Keratinocyte (primary cell): ENCODE data around the gene URM1. TPM values are rescaled to one million over a fixed set of nuclear protein-coding genes. Genes with fewer than 3 reads are reported as not detected.

Experiments
- DNase-seq: peaks from one replicate; pipeline ENCODE4 v3.0.0-alpha.2; 2011; ENCODE audit warnings: low read depth, missing footprints, low spot score
- FAIRE-seq: peaks from 2 replicates; lab custom pipeline; 2011; peaks lifted over from hg19 to GRCh38; lab: Jason Lieb, UNC
- H2AFZ ChIP-seq: 2 replicates; pipeline ENCODE4 v1.6.0; 2012; ENCODE audit warnings: low read length, control low read depth, inconsistent platforms; ENCODE audit not compliant: control insufficient read depth
- H3K27ac ChIP-seq: 2 replicates; pipeline ENCODE4 v1.5.1; 2011; ENCODE audit warnings: low read length; ENCODE audit not compliant: control insufficient read depth, insufficient read depth
- H3K27me3 ChIP-seq: 3 replicates; pipeline ENCODE4 v1.6.0; 2011; ENCODE audit warnings: low read length; ENCODE audit not compliant: control insufficient read depth, insufficient read depth; ENCODE audit errors: extremely low read depth
- H3K36me3 ChIP-seq, 2 experiments: 2 replicates in 1 of 2; 3 replicates in 1 of 2; pipeline ENCODE4 v1.5.1; 2011; ENCODE audit warnings: low read length in 2 of 2, mild to moderate bottlenecking in 1 of 2; ENCODE audit not compliant: control insufficient read depth in 2 of 2, insufficient read depth in 2 of 2; ENCODE audit errors: extremely low read depth in 1 of 2
- H3K4me1 ChIP-seq: 3 replicates; pipeline ENCODE4 v1.5.1; 2011; ENCODE audit warnings: low read length; ENCODE audit not compliant: control insufficient read depth, insufficient read depth; ENCODE audit errors: extremely low read depth
- H3K4me2 ChIP-seq: 3 replicates; pipeline ENCODE4 v1.6.0; 2011; ENCODE audit warnings: low read depth, low read length; ENCODE audit not compliant: control insufficient read depth, insufficient read depth; ENCODE audit errors: extremely low read depth
- H3K4me3 ChIP-seq, 3 experiments: fragments of 200-600 bp in 1 of 3; sonication (generic) in 1 of 3; 2 replicates in 2 of 3; 3 replicates in 1 of 3; pipeline ENCODE4 v1.5.1; 2011 to 2016; ENCODE audit warnings: low read length in 3 of 3, mild to moderate bottlenecking in 3 of 3, control low read depth in 2 of 3, inconsistent platforms in 1 of 3, low read depth in 1 of 3, mixed read lengths in 1 of 3, mixed run types in 1 of 3, moderate library complexity in 1 of 3; ENCODE audit not compliant: control insufficient read depth in 2 of 3, insufficient read depth in 2 of 3; ENCODE audit errors: extremely low read depth in 1 of 3
- H3K79me2 ChIP-seq: 2 replicates; pipeline ENCODE4 v1.6.0; 2012; ENCODE audit warnings: low read length; ENCODE audit not compliant: control insufficient read depth, insufficient read depth
- H3K9ac ChIP-seq: 3 replicates; pipeline ENCODE4 v1.6.0; 2011; ENCODE audit warnings: low read length; ENCODE audit not compliant: control insufficient read depth, insufficient read depth; ENCODE audit errors: extremely low read depth
- H3K9me1 ChIP-seq: 3 replicates; pipeline ENCODE4 v1.6.0; 2011; ENCODE audit warnings: low read length; ENCODE audit not compliant: control insufficient read depth, insufficient read depth; ENCODE audit errors: extremely low read depth
- H3K9me3 ChIP-seq: 2 replicates; pipeline ENCODE4 v1.5.1; 2012; ENCODE audit warnings: low read depth, low read length; ENCODE audit not compliant: control insufficient read depth
- H4K20me1 ChIP-seq: 3 replicates; pipeline ENCODE4 v1.6.0; 2011; ENCODE audit warnings: low read length; ENCODE audit not compliant: control insufficient read depth, insufficient read depth; ENCODE audit errors: extremely low read depth
- CTCF ChIP-seq, 3 experiments: IDR thresholded peaks in 1 of 3; conservative IDR thresholded peaks in 1 of 3; optimal IDR thresholded peaks in 1 of 3; 2 replicates in 2 of 3; 3 replicates in 1 of 3; pipeline versions ENCODE3 to v1.5.1; 2011; ENCODE audit warnings: low read length in 3 of 3, mild to moderate bottlenecking in 3 of 3, moderate library complexity in 2 of 3, control low read depth in 1 of 3, inconsistent platforms in 1 of 3; ENCODE audit not compliant: insufficient read depth in 2 of 3; ENCODE audit errors: extremely low read depth in 1 of 3
- EZH2 ChIP-seq: IDR thresholded peaks from one replicate; pipeline ENCODE4 v1.6.1; 2012; ENCODE audit warnings: inconsistent platforms, mild to moderate bottlenecking, low read length, moderate library complexity
- dilution Hi-C: fragments of 300-500 bp; cut with MboI; formaldehyde crosslinking; loops from one replicate; pipeline ENCODE4 v1.7.0; 2020; ENCODE audit warnings: low sequenced_read_pairs; ENCODE audit not compliant: extremely low pct_ligation_motif_present
- polyA plus RNA-seq, 5 experiments: library from polyadenylated mRNA; depleted of rRNA in 3 of 5; stranded (reverse) in 3 of 5; stranded (forward) in 1 of 5; unstranded in 1 of 5; fragments of >200 nt; gene quantifications; 1 replicate in 1 of 5; 2 replicates in 3 of 5; 3 replicates in 1 of 5; pipeline versions ENCODE4 v1.2.1 to v1.2.3, GENCODE V29; 2011 to 2012; ENCODE audit warnings: missing spikeins in 2 of 5, low read depth in 1 of 5, low replicate concordance in 1 of 5

URM1 gene
- polyA plus RNA-seq, 1 donor (not counting 4 experiments of a cell fraction or from before 2014, with no cell fraction given), result 29.1 TPM

- FAIRE-seq (no peak), DNase-seq (no peak)
- Histone ChIP-seq H3K4me2 (no peak overlapping the region), H3K4me3 (no peak overlapping the region), H3K4me1 (peaks cover 9% of the 10 kb centered on the region), H3K9me3 (no peaks in the 10 kb centered on the region), H3K27ac (no peak overlapping the region), H3K79me2 (peaks cover 59% of the 10 kb centered on the region), H3K36me3 (peaks cover 10 to 12% of the 10 kb centered on the region in 2 experiments), H3K9ac (no peak overlapping the region), H3K27me3 (no peaks in the 10 kb centered on the region), H4K20me1 (no peaks in the 10 kb centered on the region), H2AFZ (no peak overlapping the region), H3K9me1 (peaks cover 2% of the 10 kb centered on the region)
- TF ChIP-seq CTCF (optimal IDR thresholded peaks at IDR 0.05 in 1 of 3, IDR thresholded peaks at IDR 0.05 in 1 of 3, conservative IDR thresholded peaks at IDR 0.05 in 1 of 3; ENCODE audit: extremely low read depth in 1 of 3, insufficient read depth in 2 of 3, low read length in 3 of 3), result no peak
- no peak for TF ChIP-seq EZH2
- dilution Hi-C loops, result no loop called here
Observed at GRCh38 chr9:128375865-128376264, 4.7 kb downstream of the URM1 start.

GRCh38 chr9:128382261-128382660, 11.1 kb downstream of the URM1 start:
- Histone ChIP-seq H3K9me1 (no peaks in the 10 kb centered on the region), H3K4me3 (no peak overlapping the region), H3K36me3 (peaks cover 13 to 25% of the 10 kb centered on the region in 2 experiments), H4K20me1 (no peaks in the 10 kb centered on the region), H3K4me1 (no peaks in the 10 kb centered on the region), H3K9me3 (no peaks in the 10 kb centered on the region), H3K4me2 (no peak overlapping the region), H3K9ac (no peak overlapping the region), H3K27me3 (no peaks in the 10 kb centered on the region), H3K27ac (no peak overlapping the region), H3K79me2 (peaks cover 9% of the 10 kb centered on the region), H2AFZ (no peak overlapping the region)
- DNase-seq (no peak), FAIRE-seq (no peak)
- dilution Hi-C loops, result no loop called here
- TF ChIP-seq CTCF (optimal IDR thresholded peaks at IDR 0.05 in 1 of 3, IDR thresholded peaks at IDR 0.05 in 1 of 3, conservative IDR thresholded peaks at IDR 0.05 in 1 of 3; ENCODE audit: extremely low read depth in 1 of 3, insufficient read depth in 2 of 3, low read length in 3 of 3) (no peak), EZH2 (no peak)
